Measurements from ENCODE around the gene ATP6V0A1. TPM values are rescaled to one million over a fixed set of nuclear protein-coding genes. Genes with fewer than 3 reads are reported as not detected.

The ATP6V0A1 gene
- total RNA-seq, 1 experiment from 2014 or later = 15.9 TPM

- Histone ChIP-seq H3K4me3 (no peak overlapping the region), H3K27me3 (no peaks in the 10 kb centered on the region), H3K9me3 (no peaks in the 10 kb centered on the region), H3K36me3 (peaks cover 49% of the 10 kb centered on the region)
- no peak for DNase-seq
Measured at GRCh38 chr17:42502091-42502490, 43.4 kb downstream of the ATP6V0A1 start.

GRCh38 chr17:42502926-42503325 is 44.2 kb downstream of the ATP6V0A1 start:
- DNase-seq = no peak
- Histone ChIP-seq H3K4me3 (no peak overlapping the region), H3K9me3 (no peaks in the 10 kb centered on the region), H3K36me3 (peaks cover 52% of the 10 kb centered on the region), H3K27me3 (no peaks in the 10 kb centered on the region)

- Histone ChIP-seq H3K27me3 (no peaks in the 10 kb centered on the region), H3K4me3 (no peak overlapping the region), H3K36me3 (peaks cover 44% of the 10 kb centered on the region), H3K9me3 (no peaks in the 10 kb centered on the region)
- no peak for DNase-seq
Measured at GRCh38 chr17:42507671-42508070, 49.0 kb downstream of the ATP6V0A1 start.

- no peak overlapping the region for H3K4me3 ChIP-seq
- no peak for DNase-seq
- H3K36me3 ChIP-seq = peaks cover 44% of the 10 kb centered on the region
- no peaks in the 10 kb centered on the region for H3K27me3 ChIP-seq
- H3K9me3 ChIP-seq = no peaks in the 10 kb centered on the region
Measured at GRCh38 chr17:42508426-42509165, 49.9 kb downstream of the ATP6V0A1 start.

- Histone ChIP-seq H3K4me3 (no peak overlapping the region), H3K9me3 (no peaks in the 10 kb centered on the region), H3K27me3 (no peaks in the 10 kb centered on the region), H3K36me3 (peaks cover 46% of the 10 kb centered on the region)
- DNase-seq = no peak
Measured at GRCh38 chr17:42509409-42509808, 50.7 kb downstream of the ATP6V0A1 start.

- no peaks in the 10 kb centered on the region for H3K9me3 ChIP-seq
- H3K36me3 ChIP-seq = peaks cover 46% of the 10 kb centered on the region
- no peaks in the 10 kb centered on the region for H3K27me3 ChIP-seq
- no peak for DNase-seq
- H3K4me3 ChIP-seq = no peak overlapping the region
Measured at GRCh38 chr17:42509841-42510240, 51.2 kb downstream of the ATP6V0A1 start.

- H3K36me3 ChIP-seq = peaks cover 43% of the 10 kb centered on the region
- no peaks in the 10 kb centered on the region for H3K27me3 ChIP-seq
- H3K4me3 ChIP-seq = no peak overlapping the region
- H3K9me3 ChIP-seq = no peaks in the 10 kb centered on the region
- DNase-seq = no peak
Measured at GRCh38 chr17:42512246-42512645, 53.6 kb downstream of the ATP6V0A1 start.

- Histone ChIP-seq H3K36me3 (peaks cover 46% of the 10 kb centered on the region), H3K9me3 (no peaks in the 10 kb centered on the region), H3K4me3 (no peak overlapping the region), H3K27me3 (no peaks in the 10 kb centered on the region)
- no peak for DNase-seq
Measured at GRCh38 chr17:42512733-42513251, 54.1 kb downstream of the ATP6V0A1 start.

- Histone ChIP-seq H3K4me3 (no peak overlapping the region), H3K36me3 (peaks cover 40% of the 10 kb centered on the region), H3K9me3 (no peaks in the 10 kb centered on the region), H3K27me3 (no peaks in the 10 kb centered on the region)
- DNase-seq = no peak
Measured at GRCh38 chr17:42513686-42514085, 55.0 kb downstream of the ATP6V0A1 start.

GRCh38 chr17:42514279-42514678 is 55.6 kb downstream of the ATP6V0A1 start:
- Histone ChIP-seq H3K9me3 (no peaks in the 10 kb centered on the region), H3K4me3 (no peak overlapping the region), H3K27me3 (no peaks in the 10 kb centered on the region), H3K36me3 (peaks cover 36% of the 10 kb centered on the region)
- no peak for DNase-seq

- H3K27me3 ChIP-seq = no peaks in the 10 kb centered on the region
- H3K9me3 ChIP-seq = no peaks in the 10 kb centered on the region
- no peak overlapping the region for H3K4me3 ChIP-seq
- peaks cover 33% of the 10 kb centered on the region for H3K36me3 ChIP-seq
- DNase-seq = no peak
Measured at GRCh38 chr17:42514867-42515266, 56.2 kb downstream of the ATP6V0A1 start.

- H3K9me3 ChIP-seq = no peaks in the 10 kb centered on the region
- DNase-seq = peak; percentile 96
- H3K27me3 ChIP-seq = no peaks in the 10 kb centered on the region
- peaks cover 38% of the 10 kb centered on the region for H3K36me3 ChIP-seq
- H3K4me3 ChIP-seq = no peak overlapping the region
Measured at GRCh38 chr17:42517516-42517915, 58.8 kb downstream of the ATP6V0A1 start.

GRCh38 chr17:42518046-42518754 is 59.5 kb downstream of the ATP6V0A1 start:
- Histone ChIP-seq H3K9me3 (no peaks in the 10 kb centered on the region), H3K36me3 (peaks cover 40% of the 10 kb centered on the region), H3K4me3 (no peak overlapping the region), H3K27me3 (no peaks in the 10 kb centered on the region)
- peak; percentile 96 for DNase-seq

GRCh38 chr17:42518755-42519545 is 60.3 kb downstream of the ATP6V0A1 start:
- DNase-seq = peak; percentile 66
- H3K36me3 ChIP-seq = peaks cover 40% of the 10 kb centered on the region
- no peaks in the 10 kb centered on the region for H3K27me3 ChIP-seq
- H3K4me3 ChIP-seq = no peak overlapping the region
- no peaks in the 10 kb centered on the region for H3K9me3 ChIP-seq

GRCh38 chr17:42519546-42520491 is 61.1 kb downstream of the ATP6V0A1 start:
- H3K4me3 ChIP-seq = no peak overlapping the region
- DNase-seq = peak; percentile 98

GRCh38 chr17:42520540-42520951 is 61.9 kb downstream of the ATP6V0A1 start:
- no peak overlapping the region for H3K4me3 ChIP-seq
- no peak for DNase-seq
- H3K9me3 ChIP-seq = no peaks in the 10 kb centered on the region
- peaks cover 35% of the 10 kb centered on the region for H3K36me3 ChIP-seq
- no peaks in the 10 kb centered on the region for H3K27me3 ChIP-seq

More at GRCh38 chr17:42519546-42520491, 61.1 kb downstream of the ATP6V0A1 start:
- Histone ChIP-seq H3K9me3 (no peaks in the 10 kb centered on the region), H3K27me3 (no peaks in the 10 kb centered on the region), H3K36me3 (peaks cover 36% of the 10 kb centered on the region)

All from MG63 (cell line).